Hepatocyte (in vitro differentiated cells): Measurements from ENCODE around the gene FRZB.

ENCODE experiments used
- CTCF ChIP-seq: fragments of 200-600 bp; sonication (generic); IDR thresholded peaks from 2 replicates; pipeline ENCODE4 v1.5.1; 2016; ENCODE audit warnings: antibody characterized with exemption, mild to moderate bottlenecking; ENCODE audit not compliant: poor library complexity
- EZH2 ChIP-seq: fragments of 200-600 bp; sonication (generic); IDR thresholded peaks from 2 replicates; pipeline ENCODE4 v1.6.1; 2016; ENCODE audit warnings: antibody characterized with exemption, mild to moderate bottlenecking, borderline replicate concordance
- EZH2phosphoT487 ChIP-seq: fragments of 200-600 bp; sonication (generic); IDR thresholded peaks from one replicate; pipeline ENCODE4 v1.6.1; 2018; ENCODE audit warnings: antibody characterized with exemption, mild to moderate bottlenecking, low read depth, moderate library complexity; ENCODE audit not compliant: unreplicated experiment, severe bottlenecking

DNA sequence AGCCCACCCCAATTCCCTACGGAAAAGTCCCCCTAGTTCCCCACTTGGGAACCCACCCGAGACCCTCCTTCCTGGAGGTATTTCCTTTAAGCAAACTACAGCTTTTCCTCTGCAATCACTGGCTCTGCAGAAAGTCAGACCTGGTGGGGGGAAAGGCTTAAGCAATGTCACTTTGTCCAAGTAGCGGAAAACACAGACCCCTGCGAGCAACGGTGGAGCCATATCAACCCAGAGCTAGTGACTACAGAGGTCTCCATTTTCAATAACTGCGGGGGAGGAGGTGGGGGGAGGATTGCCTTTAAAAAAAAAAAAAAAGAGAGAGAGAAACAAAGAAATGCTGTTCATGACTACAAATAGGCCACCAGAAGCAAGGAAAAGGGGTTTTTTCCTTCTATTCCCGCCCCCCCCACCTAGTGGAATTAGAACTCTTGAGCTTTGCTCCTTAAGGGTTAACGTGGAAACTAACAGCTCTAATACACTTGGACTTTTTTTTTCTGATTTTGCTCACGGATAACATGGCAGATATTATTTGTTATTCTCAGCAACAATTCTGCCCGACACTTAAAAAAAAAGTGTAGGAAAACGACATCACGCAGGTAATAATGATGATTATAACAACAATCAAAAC lies 1.1 kb upstream of the FRZB start:
- TF ChIP-seq CTCF = no peak
- TF ChIP-seq EZH2 = no peak
- TF ChIP-seq EZH2phosphoT487 = no peak
